Hepatic stellate cell (primary cell): Measurements from ENCODE around the gene RXRA.

Experiments
- DNase-seq: peaks from one replicate; pipeline ENCODE4 v3.0.0; 2011; ENCODE audit warnings: low spot score

The RXRA gene

DNA sequence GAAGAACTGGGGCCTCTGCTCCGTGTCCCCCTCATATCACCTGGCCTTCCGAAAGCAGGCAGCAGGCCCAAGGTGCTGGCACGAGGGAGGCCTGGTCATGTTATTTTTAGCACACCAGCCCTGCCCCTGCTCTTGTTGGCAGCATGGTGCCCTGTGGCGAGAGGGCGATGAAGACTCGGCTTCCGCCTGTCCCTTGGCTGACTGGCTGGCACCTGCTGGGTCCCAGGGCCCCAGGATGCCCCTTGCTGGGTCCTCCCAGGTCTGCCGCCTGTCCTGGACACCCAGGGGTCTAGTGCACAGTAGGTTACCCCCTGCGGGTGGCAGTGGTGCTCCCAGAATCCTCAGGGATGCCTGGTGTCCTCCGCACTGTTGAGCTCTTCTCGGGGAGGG lies 77.0 kb downstream of the RXRA start:
- DNase-seq: no peak

DNA sequence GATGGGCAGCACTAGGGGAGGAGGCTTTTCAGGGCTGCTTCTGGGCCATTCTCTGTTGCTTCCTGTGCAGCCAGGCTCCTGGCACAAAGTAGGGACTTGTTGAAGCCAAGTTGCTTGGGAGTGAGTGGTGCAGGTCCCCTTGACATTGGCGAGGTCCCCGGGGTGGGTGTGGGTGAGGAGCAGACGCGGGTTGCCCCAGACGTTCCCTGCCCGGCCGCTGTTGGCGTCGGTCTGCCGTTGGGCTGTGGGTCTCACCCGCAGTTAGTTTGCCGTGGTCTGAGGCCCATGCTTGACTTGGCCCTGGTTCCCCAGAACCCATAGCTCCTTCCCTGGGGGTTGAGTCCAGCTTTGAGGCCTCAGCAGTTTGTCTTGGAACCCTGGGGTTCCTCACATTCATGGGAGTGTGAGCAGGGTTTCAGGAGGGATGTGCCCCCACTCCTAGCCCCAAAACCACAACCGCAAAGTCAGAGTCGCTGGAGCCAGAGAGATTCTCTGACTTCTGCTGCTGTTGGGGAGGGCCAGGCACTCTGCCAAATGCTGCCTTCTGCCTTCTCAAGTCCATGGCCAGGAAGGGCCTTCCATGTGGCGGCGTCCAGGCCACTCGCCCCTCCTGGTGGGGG lies 77.5 kb downstream of the RXRA start:
- peak; percentile 93 for DNase-seq

DNA sequence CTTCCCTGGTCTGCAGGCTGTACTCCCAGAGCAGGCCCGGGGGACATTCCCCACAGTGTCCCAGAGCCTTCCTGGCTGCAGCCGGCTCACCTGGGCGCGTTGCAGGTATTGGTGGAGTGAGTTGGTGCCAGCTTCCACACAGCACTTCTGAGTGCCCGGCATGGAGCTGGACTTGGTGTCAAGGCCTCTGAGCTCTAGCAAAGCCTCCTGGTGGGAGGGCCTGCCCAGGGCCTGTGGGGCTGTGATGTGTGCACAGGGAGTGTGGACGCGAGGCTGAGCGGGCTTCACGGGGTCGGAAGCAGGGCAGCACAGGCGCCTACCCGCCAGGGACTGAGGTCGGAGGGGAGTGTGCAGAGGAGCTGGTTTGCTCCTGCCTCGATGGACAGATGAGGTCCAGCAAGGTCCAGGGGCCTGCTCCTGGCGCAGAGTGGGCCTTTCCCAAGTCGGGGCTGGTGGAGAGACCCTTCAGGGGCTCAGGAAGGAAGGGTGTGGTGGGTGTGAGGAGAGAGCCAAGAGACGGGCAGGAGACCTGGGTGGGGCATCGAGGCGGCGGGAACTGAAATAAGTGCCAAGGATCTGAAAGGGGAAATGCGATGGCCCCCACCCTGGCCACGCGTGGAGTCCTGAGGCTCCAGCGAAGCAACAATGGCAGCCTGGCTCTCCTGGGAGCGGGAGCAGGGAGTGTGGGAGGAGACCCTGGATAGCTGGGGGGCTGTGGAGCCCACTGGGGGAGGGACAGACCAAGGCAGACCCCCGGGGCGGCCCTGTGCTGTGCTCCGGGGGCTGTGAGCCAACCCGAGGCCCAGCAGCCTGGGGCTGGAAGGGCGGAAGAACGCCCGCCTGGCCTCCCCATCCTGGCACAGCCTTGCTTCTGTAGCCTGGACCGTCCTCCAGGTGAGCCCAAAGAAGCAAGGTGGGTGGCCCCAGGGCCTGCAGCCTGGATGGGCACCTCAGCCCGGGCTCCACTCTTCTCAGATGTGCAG lies 78.4 kb downstream of the RXRA start:
- no peak for DNase-seq

DNA sequence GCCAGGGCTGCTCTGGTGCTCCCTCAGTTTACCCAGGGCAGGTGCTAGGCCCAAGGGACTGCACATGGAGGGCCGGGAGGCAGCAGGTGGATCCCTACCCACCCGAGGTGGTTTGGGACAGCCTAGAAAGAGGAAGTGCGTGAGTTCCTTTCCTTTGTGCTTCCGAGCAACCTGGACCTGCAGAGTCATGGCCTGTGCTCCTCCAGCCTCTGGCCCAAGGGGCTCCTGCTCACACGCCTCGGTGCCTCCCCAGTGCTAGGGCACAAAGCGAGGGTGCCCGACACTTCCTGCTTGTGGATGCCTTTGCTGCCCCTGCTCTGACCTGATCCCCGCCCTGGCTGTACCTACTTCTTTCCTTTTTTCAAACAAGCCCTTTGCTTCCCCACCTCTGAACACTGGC lies 79.3 kb downstream of the RXRA start:
- DNase-seq: no peak

DNA sequence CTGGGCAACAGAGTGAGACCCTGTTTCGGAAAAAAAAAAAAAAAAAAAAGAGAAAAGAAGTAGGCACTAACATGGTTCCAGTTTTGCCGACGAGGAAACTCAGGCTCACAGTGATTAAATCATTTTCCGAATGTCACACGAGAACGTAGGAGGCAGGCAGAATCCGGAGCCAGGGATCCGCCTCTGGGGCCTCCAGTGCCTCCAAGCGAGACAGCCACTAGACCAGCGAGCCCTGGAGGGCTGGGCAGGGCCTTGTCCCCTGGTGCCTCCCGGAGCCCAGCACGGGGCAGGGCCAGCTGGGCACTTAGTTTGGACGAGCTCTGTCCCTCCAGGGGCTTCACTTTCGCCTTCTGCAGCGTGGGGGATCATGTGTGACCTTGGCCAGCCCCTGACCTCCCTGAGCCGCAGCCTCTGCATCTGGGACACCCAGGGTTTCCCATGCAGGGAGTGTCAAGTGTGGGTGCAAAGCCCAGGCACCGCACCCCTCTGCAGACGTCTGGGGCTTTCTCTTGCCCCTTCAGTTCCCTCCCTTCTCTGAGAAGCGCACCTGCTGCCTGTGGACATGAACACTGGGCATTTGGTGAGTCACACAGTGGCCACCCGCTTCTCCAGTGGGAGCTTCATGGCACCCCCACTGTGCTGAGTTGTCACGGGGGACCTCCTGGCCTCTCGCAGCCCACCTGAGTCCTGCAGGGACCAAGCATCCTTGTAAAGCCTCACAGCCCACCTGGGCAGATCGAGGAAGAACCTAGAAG lies 80.3 kb downstream of the RXRA start:
- DNase-seq: peak; percentile 64

DNA sequence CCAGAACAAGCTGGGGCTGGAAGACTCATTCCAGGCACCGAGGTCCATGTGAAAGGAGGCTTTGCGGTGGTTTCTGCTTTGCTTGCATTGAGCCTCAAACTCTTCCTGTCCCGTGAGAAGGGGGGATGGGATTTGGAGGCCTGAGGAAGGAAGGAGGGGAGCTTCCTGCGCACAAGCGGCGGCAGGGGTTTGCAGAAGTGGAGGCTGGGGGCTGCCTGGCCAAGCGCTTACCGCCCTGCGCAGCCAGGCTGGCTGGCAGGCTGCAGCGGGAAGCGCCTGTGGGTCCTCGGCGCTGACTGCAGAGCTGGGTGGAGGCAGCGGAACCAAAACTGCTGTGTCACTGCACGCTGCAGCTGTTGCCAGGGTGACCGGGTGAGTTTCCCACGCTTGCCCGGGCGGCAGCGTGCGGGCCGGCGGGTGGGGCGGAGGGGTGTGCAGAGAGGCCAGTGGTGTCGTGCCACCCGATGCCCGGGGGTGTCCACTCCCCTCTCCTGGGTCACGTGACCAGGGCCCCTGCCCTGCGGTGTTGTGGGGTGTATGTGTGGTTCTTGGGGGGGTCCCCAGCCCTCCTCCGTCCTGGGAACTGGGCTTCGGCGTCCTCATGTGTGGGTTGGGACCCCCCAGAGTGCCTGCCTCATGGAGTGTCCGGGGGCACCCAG lies 81.0 kb downstream of the RXRA start:
- DNase-seq: peak; percentile 100

DNA sequence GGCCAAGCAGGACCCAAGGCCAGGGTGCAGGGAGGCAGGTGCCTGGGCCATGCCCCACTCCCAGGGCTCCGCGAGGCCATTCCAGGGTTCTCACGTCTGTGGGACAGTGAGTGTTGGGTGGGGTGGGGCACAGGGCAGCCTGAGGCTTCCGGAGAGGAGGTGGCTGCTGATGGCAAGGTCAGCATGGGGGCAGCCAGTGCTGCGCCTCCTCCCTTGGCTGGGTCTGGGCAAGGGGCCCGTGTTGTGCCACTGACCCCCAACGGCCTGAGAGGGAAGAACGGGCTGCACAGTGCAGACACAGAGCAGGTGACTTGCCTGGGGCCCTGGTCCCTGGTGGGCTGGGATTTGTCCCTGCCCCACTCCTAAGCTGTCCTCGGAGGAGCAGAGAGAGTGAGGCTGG lies 82.1 kb downstream of the RXRA start:
- no peak for DNase-seq

DNA sequence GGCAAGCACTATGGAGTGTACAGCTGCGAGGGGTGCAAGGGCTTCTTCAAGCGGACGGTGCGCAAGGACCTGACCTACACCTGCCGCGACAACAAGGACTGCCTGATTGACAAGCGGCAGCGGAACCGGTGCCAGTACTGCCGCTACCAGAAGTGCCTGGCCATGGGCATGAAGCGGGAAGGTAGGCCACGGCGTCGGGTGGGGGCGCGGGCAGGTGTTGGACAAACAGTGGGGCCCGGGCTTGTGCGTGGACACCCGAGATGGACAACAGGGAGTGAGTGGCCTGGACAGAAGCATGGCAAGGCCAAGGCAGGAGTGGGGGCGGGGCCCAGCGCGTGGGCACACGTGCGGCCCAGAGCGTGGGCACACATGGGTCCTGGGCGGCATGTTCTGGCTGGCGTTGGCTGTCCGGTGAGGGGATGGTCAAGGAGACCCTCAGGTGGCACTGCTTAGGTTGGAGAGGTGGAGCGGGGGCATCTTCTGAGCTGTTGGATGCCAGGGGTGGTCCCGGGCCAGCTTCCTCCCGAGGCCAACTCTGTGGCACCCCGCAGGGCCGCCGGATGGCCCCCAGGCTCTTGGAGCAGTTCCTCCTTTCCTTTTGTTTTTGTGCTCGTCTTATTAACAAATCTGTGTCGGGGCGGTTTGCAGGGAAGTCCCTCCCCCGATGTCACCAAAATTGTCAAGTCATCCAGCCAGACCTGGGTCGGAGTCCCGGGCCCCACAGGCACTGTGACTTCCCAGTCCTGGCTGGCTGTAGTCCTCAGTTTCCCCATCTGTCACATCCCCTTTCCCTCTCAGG lies 82.9 kb downstream of the RXRA start:
- DNase-seq: no peak

DNA sequence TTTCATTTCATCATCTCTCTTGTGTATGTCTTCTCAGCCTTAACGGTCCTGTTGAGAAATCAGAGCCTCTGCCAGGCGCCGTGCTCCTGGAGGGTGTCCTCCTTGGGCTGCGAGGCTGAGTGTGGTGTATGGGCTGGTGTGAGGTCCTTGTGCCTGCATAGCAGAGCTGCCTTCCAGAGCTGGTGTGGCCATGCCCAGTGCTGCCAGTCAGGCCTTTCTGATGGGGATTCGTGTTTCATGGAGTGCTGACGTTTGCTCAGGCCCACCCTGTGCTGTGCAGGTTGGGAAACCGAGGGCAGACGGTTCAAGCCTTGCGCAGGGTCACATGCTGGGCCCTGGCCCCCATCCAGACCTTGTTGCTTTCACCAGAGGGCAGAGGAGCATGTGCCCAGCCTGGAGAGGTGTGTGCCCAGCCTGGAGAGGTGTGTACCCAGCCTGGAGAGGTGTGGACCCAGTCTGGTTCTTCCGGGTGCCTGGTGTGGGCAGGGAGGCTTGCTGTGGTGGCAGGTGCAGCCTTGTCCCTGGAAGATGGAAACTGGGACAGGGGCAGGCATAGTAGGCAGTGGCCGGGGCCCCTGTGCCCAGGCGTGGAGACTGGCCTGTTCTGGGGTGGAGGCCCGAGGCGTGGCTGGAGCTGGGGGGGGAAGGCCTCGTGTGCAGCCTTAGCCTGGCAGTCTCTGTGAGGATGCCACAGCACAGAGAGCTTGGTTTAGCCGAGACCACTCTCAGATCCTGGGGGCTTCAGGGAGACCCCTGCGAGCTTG lies 84.0 kb downstream of the RXRA start:
- no peak for DNase-seq

DNA sequence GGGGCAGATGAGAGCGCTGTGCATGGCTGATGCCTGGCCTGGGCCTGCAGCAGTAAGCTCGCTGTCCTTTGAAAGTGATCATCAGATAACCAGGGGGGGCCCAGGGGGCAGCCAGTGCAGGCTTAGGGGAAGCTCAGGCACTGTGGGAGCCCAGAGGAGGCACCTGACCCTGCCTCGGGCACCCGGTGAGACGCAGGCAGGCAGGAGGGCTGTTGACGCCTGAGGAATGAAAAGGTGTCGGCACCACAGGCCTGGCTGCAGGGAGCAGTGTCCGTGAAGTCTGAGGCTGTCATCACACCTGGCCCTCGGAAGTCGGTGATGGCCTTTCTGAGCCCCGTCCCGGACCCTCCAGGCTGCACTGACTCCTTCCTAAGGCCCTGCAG lies 84.6 kb downstream of the RXRA start:
- no peak for DNase-seq

DNA sequence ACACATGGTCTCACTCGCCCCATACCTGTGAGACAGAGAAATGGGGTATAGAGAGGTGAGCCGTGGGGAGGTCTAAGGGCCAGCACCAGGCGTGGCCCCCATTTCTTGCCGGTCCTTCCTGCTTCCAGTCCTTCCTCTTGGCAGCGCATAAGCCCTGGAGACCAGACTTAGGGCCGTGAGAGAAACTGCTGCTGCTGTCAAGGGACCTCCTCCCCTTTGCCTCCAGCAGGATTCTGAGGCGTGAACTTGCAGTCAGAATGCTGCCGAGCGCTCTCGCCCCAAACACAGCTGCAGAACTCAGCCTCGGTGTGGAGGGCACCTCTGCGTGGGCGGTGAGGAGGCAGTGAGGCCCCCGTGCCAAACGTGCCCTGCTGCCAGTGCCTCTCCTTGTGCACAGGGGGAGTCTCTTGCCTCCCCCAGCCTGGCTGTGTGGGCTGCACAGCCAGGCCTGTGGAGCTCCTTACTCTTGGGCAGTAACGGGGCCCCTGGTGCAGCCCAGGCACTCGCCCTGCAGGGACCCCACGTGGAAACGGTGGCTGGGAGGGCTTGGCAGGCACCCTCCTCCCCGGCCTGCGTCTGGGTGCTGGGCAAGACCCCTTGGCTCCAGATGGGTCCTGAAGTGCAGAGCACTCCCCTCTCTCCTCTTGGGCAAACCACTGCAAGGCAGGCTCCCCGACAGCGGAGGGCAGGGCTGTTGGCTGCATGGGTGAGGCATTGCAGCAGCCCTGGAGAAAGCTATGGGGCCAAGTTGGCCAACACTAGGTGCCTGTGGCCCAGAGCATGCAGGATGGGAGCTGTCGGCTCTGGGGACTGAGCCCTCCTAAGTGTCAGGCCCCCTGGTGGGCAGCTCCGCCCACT lies 85.4 kb downstream of the RXRA start:
- no peak for DNase-seq

DNA sequence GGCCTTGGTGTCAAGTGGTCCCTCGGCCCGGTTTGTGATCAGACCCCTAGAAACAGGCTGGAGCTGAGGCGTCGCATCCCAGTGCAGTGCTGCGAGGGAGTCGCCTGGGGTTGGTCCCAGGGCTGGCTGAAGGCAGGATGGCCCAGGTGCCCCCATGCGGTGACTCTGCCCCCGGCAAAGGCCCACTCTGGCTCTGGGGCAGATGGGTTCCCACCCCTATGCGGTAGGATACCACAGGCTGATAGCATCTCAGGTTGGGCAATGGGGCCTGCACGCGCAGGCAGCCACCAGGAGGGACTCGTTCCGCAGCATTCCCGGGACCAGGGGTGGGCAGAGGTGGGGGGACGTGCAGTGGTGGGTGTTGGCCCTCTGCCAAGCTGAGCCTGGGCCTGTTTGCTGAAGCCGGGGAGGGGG lies 86.0 kb downstream of the RXRA start:
- no peak for DNase-seq

DNA sequence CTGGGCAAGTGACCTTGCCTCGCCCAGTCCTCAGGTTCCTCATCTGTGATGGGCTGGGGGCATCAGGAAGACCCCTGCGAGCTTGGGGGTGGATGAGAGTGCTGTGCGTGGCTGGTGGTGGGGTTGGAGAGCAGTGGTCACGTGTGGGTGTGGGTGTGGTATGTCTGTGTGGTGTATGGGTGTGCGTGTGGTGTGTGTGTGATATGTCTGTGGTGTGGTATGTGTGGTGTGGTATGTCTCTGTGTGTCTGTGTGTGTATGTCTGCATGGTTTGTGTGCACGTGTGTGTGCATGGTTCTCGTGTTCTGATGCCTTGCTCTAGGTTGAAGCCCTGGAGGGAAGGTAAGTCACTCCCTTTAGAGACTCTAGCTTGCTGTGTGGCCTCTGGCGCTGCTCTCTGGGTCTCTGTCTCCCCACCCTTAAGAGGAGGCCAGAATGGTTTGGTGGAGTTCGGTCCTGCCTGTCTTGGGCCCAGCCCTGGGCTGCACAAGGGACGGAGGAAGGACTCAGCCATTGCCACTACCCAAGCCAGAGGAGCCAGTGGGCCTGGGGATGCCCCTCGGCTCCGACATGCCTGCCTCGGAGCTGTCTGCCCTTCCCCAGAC lies 87.0 kb downstream of the RXRA start:
- no peak for DNase-seq

DNA sequence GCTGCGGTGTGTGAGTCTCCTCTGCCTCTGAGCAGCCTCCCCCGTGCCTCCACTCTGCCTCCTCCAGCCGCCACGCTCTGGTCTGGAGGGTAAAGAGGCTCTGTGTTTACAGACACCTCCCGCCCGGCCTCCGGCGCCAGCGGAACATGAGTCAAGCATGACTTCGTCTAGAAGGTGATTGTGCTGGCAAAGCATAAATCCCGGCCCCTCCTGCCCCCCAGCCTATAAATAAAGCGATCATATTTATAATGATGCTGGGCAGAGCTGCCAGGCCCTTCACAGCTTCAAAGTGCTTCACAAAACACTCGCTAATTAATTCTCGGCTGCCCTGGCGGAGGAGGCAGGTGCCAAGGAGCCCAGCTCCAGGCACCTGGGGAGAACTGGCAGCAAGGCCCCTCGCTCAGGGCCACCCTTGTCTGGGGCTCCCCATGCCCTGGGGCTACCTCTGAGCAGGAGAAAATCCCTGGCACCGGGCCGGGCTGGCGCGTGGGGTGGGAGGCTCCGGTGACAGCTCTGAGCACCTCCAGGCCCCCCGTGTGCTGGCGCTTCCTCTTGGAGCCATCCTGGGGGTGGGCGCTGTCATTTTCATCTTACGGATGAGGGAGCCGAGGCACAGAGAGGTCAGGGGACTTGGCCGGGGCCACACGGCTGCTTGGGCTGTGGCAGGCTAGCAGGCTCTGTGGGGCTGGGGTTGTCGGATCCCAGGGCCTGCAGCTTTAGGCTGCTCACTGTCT lies 87.8 kb downstream of the RXRA start:
- peak; percentile 70 for DNase-seq

DNA sequence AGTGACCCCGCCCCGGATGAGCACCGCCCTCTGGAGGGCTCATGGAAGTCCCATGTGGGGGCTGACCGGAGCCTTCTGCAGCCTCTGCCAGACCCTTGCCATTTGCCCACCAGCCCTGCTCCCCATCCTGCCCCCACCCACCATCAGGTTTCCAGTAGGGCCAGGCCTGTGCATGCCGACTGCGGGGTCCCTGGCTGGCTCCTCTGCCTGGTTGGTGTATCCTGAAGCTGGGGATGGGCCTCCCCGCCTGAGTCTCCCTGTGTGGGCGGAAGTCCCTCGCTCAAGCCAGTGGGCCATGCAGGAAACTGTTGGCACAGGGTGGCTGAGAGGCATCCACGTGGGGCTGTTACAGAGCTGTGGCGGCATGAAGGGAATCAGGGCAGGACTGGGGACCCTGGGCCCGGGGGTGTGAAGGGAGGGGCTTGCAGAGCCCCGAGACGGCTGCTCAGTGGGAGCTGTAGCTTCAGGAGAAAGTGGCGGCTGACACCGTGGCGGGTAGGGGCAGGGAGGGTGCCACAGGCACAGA lies 88.7 kb downstream of the RXRA start:
- no peak for DNase-seq

DNA sequence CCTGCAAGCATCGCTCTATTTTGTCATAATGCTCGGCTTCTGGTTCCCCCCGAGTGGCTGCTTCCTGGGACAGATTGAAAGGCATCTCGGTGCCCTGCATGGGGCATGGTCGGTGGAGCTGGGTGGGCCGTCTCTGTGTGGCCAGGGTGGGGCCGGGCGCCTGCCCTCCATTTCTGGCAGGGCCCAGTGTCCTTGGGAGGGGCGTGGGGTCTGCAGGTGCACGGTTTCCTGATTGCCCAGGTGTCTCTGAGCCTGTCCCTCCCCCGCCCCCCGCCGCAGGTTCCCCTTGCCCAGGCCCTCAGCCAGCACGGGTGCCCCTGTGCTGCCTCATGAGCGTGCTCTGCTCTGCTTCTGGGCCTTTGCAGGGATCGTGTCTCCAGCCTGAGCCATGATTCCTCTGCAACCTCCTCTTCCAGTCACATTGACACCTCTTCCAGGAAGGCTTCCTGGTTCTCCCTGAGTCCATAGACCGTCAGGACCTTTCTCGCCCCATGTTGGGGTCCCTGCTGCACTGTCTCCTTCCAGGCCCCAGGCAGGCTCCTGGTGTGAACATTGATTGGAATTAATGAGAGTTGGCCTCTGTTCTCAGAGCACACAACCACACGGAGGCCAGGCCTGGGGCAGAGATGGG lies 90.2 kb downstream of the RXRA start:
- DNase-seq: no peak

DNA sequence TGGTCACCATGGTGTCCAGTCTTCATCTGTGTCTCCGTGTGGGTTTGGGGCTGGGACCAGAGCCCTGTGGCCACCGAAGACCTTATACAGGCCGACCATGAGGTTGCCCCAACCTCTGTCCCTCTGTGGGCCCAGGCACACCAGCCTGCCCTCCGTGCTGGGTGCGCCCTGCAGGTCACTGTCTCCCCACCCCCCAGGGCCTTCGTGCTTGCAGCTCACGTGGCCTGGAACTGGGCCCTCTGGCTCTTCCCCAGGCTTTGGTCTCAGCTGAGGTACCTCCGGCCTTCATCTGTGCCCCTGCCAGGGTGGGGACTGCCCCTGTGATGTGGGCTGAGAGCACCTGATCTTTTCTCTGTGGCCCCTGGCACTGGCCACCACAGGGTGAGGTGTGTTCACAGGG lies 92.1 kb downstream of the RXRA start:
- DNase-seq: no peak
